ENCODE data around the gene ABLIM2. TPM values are rescaled to one million over a fixed set of nuclear protein-coding genes. Genes with fewer than 3 reads are reported as not detected.

Gene ABLIM2
- total and polyA plus RNA-seq, 10 of the 15 experiments (the other 5 are each of a cell fraction or from before 2014, with no cell fraction given): 0.03 to 0.15 (median 0.05) TPM; not detected in 7

DNA sequence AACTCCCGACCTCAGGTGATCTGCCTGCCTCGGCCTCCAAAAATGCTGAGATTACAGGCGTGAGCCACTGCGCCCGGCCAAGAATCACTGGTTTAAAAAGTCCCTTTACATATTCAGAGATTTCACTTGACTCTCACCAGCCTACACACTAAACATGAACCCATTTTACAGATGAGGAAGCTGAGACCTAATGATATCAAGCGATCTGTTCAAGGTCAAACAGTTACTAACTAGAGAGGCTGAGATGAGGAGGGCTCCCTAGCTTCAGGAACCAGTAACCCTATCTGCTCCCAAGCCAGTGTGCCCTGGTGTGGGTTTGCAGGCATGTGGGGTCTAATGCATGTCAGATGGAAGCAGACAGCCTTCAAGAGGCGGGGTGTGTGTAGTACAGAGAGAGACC lies 159.3 kb downstream of the ABLIM2 start:
- BruUV-seq (replicated peaks): no TSS peak
- no peaks in the 10 kb centered on the region for H3K4me1 ChIP-seq (ENCODE audit: control insufficient read depth, insufficient read depth, low read length)
- H2AFZ ChIP-seq (ENCODE audit: control insufficient read depth, low read depth, low read length): no peak overlapping the region
- TF ChIP-seq LARP7 (IDR thresholded peaks at IDR 0.05) (no peak), EZH2 (IDR thresholded peaks at IDR 0.05; ENCODE audit: borderline replicate concordance, control insufficient read depth, low read depth, low read length) (no peak), NKRF (conservative IDR thresholded peaks at IDR 0.05) (no peak), ETV6 (conservative IDR thresholded peaks at IDR 0.05 in 1 of 2, IDR thresholded peaks at IDR 0.05 in 1 of 2; ENCODE audit: borderline replicate concordance in 1 of 2, low read depth in 1 of 2) (no peak), TCF12 (IDR thresholded peaks at IDR 0.05; ENCODE audit: low read depth, low read length) (no peak), HSF1 (IDR thresholded peaks at IDR 0.05; ENCODE audit: low read depth, low read length) (no peak), EGR1 (IDR thresholded peaks at IDR 0.05; ENCODE audit: borderline replicate concordance in 1 of 2, low read depth in 2 of 2, low read length in 2 of 2) (no peak), HCFC1 (IDR thresholded peaks at IDR 0.05; ENCODE audit: low read length) (no peak), RUNX3 (IDR thresholded peaks at IDR 0.05; ENCODE audit: low read length) (no peak), CBFB (IDR thresholded peaks at IDR 0.05; ENCODE audit: low read depth) (no peak)
- DNase-seq (ENCODE audit: low read depth, low spot score) (no peak), FAIRE-seq (no peak), ATAC-seq (no peak)
- SMC1A ChIA-PET (ENCODE audit: uncharacterized antibody, unreplicated experiment): interaction anchor here (0.6 kb wide), 1 partner anchor 10 kb away, joined by 4 read pairs; no protein-coding TSS in a partner anchor
- no peak overlapping the region for H3K4me3 ChIP-seq
- POLR2A ChIA-PET: no interaction called here
- 36% methylated on average over 7 of the region's 7 CpGs for WGBS (ENCODE audit: insufficient coverage, insufficient replicate concordance, low lambda C conversion rate, missing lambda C conversion rate)
- H3K9me3 ChIP-seq (replicated peaks; ENCODE audit: control insufficient read depth, insufficient read depth, low read length): no peaks in the 10 kb centered on the region
- intact Hi-C loops (cut with micrococcal nuclease; ENCODE audit: unreplicated experiment) (no loop called here), in situ Hi-C loops (cut with MboI) (no loop called here)
- no peak overlapping the region for H3K4me2 ChIP-seq (ENCODE audit: control insufficient read depth, insufficient read depth)
- CTCF ChIA-PET: no interaction called here
- RAD21 ChIA-PET (ENCODE audit: unreplicated experiment): no interaction called here
- H4K20me1 ChIP-seq (ENCODE audit: control insufficient read depth, insufficient read depth): no peaks in the 10 kb centered on the region
- H3K9ac ChIP-seq (ENCODE audit: control insufficient read depth, insufficient read depth, low read length): no peak overlapping the region
- H3K27ac ChIP-seq (ENCODE audit: control insufficient read depth, insufficient read depth): no peak overlapping the region
- peaks cover 0 to under 1% of the 10 kb centered on the region in 2 experiments; a peak in 3 of 4 replicates for H3K27me3 ChIP-seq (replicated peaks in 1 of 2; ENCODE audit: control insufficient read depth in 2 of 2, insufficient read depth in 2 of 2, low read length in 1 of 2)
- H3K36me3 ChIP-seq (ENCODE audit: control insufficient read depth in 2 of 2, insufficient read depth in 2 of 2, low read length in 1 of 2): no peaks in the 10 kb centered on the region
- no peaks in the 10 kb centered on the region for H3K79me2 ChIP-seq (ENCODE audit: control insufficient read depth, insufficient read depth, low read length)
